ENCODE measurements around the gene TRIM7.
A peak's percentile ranks its signal among the peaks of the same experiment; 100 is the strongest.

The TRIM7 gene

DNA sequence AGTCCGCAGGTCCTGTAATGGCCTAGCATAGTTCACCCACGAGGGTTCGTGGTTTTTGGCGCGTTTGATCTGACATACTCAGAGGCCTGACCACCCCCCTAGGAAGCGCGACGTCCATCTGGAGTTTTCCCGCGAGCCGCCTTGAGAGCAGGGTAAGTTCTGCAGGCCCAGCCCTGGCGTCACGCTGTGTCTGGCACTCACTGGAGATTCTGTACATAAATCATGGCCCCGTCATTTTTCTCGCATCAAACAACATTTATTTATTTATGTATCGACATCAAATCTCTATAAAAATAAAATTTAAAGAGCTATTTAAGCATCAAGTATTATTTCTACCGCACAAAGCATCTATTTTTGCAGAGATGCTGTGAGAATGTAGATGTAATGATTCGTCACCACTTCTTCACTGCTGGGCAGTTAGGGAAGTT lies 17.6 kb upstream of the TRIM7 start:
- H3K27me3 ChIP-seq (ENCODE audit: insufficient read depth, low read length, poor library complexity, severe bottlenecking): no peaks in the 10 kb centered on the region
- H3K4me2 ChIP-seq (ENCODE audit: low read depth, low read length, poor library complexity, severe bottlenecking): peak overlapping the region; percentile 75
- H3K79me2 ChIP-seq (ENCODE audit: insufficient read depth, low read length): peaks cover 16% of the 10 kb centered on the region; the same call in 1 of the 2 replicates
- peak overlapping the region; percentile 98 for H3K9ac ChIP-seq (ENCODE audit: low read depth, low read length, poor library complexity, severe bottlenecking)
- H4K20me1 ChIP-seq (ENCODE audit: insufficient read depth, low read length, poor library complexity, severe bottlenecking): no peaks in the 10 kb centered on the region
- peak overlapping the region; percentile 58; the same call in 1 of the 2 replicates for H2AFZ ChIP-seq (ENCODE audit: low read length)
- peak overlapping the region; percentile 96 for H3K4me3 ChIP-seq (ENCODE audit: low read length, poor library complexity, severe bottlenecking)
- peaks cover 16% of the 10 kb centered on the region for H3K4me1 ChIP-seq (ENCODE audit: insufficient read depth, low read length, poor library complexity, severe bottlenecking)
- H3K9me2 ChIP-seq (replicated peaks; ENCODE audit: low read depth, low read length): no peaks in the 10 kb centered on the region
- H3F3A ChIP-seq (ENCODE audit: low read depth): peaks cover 5% of the 10 kb centered on the region; the same call in 1 of the 2 replicates
- no peaks in the 10 kb centered on the region for H3K36me3 ChIP-seq (ENCODE audit: insufficient read depth, low read length)
- TF ChIP-seq, protein P1, sequence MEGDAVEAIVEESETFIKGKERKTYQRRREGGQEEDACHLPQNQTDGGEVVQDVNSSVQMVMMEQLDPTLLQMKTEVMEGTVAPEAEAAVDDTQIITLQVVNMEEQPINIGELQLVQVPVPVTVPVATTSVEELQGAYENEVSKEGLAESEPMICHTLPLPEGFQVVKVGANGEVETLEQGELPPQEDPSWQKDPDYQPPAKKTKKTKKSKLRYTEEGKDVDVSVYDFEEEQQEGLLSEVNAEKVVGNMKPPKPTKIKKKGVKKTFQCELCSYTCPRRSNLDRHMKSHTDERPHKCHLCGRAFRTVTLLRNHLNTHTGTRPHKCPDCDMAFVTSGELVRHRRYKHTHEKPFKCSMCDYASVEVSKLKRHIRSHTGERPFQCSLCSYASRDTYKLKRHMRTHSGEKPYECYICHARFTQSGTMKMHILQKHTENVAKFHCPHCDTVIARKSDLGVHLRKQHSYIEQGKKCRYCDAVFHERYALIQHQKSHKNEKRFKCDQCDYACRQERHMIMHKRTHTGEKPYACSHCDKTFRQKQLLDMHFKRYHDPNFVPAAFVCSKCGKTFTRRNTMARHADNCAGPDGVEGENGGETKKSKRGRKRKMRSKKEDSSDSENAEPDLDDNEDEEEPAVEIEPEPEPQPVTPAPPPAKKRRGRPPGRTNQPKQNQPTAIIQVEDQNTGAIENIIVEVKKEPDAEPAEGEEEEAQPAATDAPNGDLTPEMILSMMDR (conservative IDR thresholded peaks at IDR 0.05; ENCODE audit: low read length): no peak
- TF ChIP-seq EZH2phosphoT487 (IDR thresholded peaks at IDR 0.05; ENCODE audit: borderline replicate concordance): no peak
- no peaks in the 10 kb centered on the region for H3K9me3 ChIP-seq (ENCODE audit: insufficient read depth, low read depth, low read length)

DNA sequence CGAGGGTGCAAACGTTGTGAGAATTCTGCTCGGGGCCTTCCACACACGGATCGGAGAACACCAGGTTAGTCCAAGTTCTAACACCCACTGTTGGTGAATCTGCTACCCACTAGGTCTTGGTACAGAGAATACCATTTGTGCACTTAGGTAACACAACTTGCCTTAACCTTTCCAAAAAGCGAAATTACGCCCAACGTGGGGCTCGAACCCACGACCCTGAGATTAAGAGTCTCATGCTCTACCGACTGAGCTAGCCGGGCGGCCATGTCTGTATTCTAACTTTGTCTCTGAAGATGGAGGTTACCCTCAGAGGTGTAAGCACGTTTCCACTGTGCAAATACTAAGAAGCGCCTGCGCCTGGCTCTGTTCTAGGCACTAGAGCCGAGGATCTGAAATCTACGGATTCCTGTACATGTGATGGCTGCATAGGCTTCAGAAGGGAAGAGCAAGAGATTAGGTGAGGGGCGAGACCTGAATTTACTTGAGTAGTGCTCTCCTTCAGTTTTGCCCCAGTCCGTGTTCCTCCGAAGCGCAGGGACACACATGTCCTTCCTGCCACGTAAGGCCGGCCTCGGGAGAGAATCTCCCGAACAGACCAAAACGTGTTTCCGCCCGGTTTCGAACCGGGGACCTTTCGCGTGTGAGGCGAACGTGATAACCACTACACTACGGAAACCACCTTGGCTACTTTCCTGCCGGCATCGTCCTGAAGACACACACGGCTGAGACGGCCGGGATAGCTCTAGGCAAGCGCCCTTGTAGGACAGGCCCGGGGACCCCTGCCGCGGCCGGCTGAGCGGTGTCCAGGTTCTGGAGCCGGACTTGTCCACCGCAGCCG lies 17.0 kb upstream of the TRIM7 start:
- Histone ChIP-seq H3K4me3 (ENCODE audit: low read length, poor library complexity, severe bottlenecking) (peak overlapping the region; percentile 96), H3K4me1 (ENCODE audit: insufficient read depth, low read length, poor library complexity, severe bottlenecking) (peaks cover 20% of the 10 kb centered on the region)

DNA sequence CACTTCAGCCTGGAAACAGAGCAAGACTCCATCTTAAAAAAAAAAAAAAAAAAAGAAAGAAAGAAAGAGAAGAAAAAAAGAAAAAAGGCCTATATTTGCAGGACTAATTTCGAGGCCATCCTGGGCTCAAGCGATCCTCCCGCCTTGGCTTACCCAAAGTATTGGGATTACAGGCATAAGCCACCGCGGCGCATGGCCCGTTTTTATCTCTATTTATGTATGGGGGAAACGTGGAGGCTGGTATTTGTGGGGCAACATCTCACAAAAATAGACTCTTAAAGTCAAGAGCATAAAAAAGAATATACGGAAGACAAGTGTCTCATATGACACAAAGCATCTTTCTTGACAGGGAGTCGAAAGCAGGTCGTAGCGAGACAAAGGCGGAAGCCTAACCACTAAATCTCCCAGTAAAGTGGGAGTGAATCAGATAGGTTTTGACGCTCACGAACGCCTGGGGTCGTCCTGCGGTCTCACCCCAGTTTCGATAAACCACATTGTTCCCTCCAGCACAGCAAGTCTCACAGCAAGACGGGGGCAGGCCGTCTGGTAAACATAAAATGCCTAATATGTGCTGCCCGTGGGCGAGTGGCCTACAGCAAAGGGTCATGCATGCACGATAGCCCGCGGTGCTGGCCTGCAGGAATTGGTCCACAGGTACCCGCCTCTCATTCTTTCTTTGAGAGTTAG lies 16.3 kb upstream of the TRIM7 start:
- H3K27me3 ChIP-seq (ENCODE audit: insufficient read depth, low read length, poor library complexity, severe bottlenecking): no peaks in the 10 kb centered on the region
- H3K9ac ChIP-seq (ENCODE audit: low read depth, low read length, poor library complexity, severe bottlenecking): peak overlapping the region; percentile 98
- peaks cover 16% of the 10 kb centered on the region; the same call in 1 of the 2 replicates for H3K79me2 ChIP-seq (ENCODE audit: insufficient read depth, low read length)

More for the DNA sequence above, 17.0 kb upstream of the TRIM7 start:
- Histone ChIP-seq H2AFZ (ENCODE audit: low read length) (no peak overlapping the region), H3K9me2 (replicated peaks; ENCODE audit: low read depth, low read length) (no peaks in the 10 kb centered on the region), H3K36me3 (ENCODE audit: insufficient read depth, low read length) (no peaks in the 10 kb centered on the region), H3K9me3 (ENCODE audit: insufficient read depth, low read depth, low read length) (no peaks in the 10 kb centered on the region), H3K79me2 (ENCODE audit: insufficient read depth, low read length) (peaks cover 16% of the 10 kb centered on the region; the same call in 1 of the 2 replicates), H4K20me1 (ENCODE audit: insufficient read depth, low read length, poor library complexity, severe bottlenecking) (no peaks in the 10 kb centered on the region), H3F3A (ENCODE audit: low read depth) (peaks cover 5% of the 10 kb centered on the region; the same call in 1 of the 2 replicates), H3K27me3 (ENCODE audit: insufficient read depth, low read length, poor library complexity, severe bottlenecking) (no peaks in the 10 kb centered on the region), H3K9ac (ENCODE audit: low read depth, low read length, poor library complexity, severe bottlenecking) (peak overlapping the region; percentile 98), H3K4me2 (ENCODE audit: low read depth, low read length, poor library complexity, severe bottlenecking) (peak overlapping the region; percentile 75)
- TF ChIP-seq EZH2phosphoT487 (IDR thresholded peaks at IDR 0.05; ENCODE audit: borderline replicate concordance): no peak
- TF ChIP-seq, protein P1 (conservative IDR thresholded peaks at IDR 0.05; ENCODE audit: low read length): no peak

More for the DNA sequence above, 16.3 kb upstream of the TRIM7 start:
- H3K9me3 ChIP-seq (ENCODE audit: insufficient read depth, low read depth, low read length): no peaks in the 10 kb centered on the region
- peaks cover 5% of the 10 kb centered on the region; the same call in 1 of the 2 replicates for H3F3A ChIP-seq (ENCODE audit: low read depth)
- peak overlapping the region; percentile 75 for H3K4me2 ChIP-seq (ENCODE audit: low read depth, low read length, poor library complexity, severe bottlenecking)
- no peaks in the 10 kb centered on the region for H4K20me1 ChIP-seq (ENCODE audit: insufficient read depth, low read length, poor library complexity, severe bottlenecking)
- no peak overlapping the region for H2AFZ ChIP-seq (ENCODE audit: low read length)
- H3K4me1 ChIP-seq (ENCODE audit: insufficient read depth, low read length, poor library complexity, severe bottlenecking): peaks cover 20% of the 10 kb centered on the region
- H3K9me2 ChIP-seq (replicated peaks; ENCODE audit: low read depth, low read length): no peaks in the 10 kb centered on the region
- TF ChIP-seq, protein P1 (conservative IDR thresholded peaks at IDR 0.05; ENCODE audit: low read length): no peak
- no peak for TF ChIP-seq EZH2phosphoT487 (IDR thresholded peaks at IDR 0.05; ENCODE audit: borderline replicate concordance)
- no peaks in the 10 kb centered on the region for H3K36me3 ChIP-seq (ENCODE audit: insufficient read depth, low read length)
- peak overlapping the region; percentile 96 for H3K4me3 ChIP-seq (ENCODE audit: low read length, poor library complexity, severe bottlenecking)
